Measurements from ENCODE around the gene PCTP. TPM values are rescaled to one million over a fixed set of nuclear protein-coding genes. Genes with fewer than 3 reads are reported as not detected.

PCTP gene
- total and polyA plus RNA-seq, 9 of the 15 experiments (the other 6 are each of a cell fraction or from before 2014, with no cell fraction given), result 10.9 to 62.3 (median 41.2) TPM

DNA sequence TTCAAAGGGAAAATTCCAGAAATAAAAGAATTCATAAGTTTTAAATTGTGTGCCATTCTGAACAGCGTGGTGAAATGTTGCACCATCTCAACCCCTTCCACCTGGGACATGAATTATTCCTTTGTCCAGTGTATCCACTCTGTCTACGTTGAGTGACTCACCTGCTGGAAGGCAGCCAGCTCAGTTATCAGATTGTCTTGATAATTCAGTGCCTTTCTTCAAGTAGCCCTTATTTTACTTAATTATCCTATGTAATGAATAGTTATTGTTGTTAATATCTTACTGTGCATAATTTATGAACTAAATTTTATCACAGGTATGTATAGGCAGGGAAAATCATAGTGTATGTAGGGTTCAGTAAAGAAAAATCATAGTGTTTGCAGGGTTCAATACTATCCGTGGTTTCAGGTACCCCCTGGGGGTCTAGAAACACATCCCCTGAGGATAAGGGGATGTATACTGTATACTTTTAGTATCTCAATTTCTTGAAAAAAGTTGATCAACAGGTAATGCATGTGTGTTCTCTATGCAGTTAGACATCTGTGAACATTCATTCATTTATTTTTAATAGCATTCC lies 7.7 kb upstream of the PCTP start (continued):
- TF ChIP-seq MGA (IDR thresholded peaks at IDR 0.05), result no peak
- TF ChIP-seq, protein P1, sequence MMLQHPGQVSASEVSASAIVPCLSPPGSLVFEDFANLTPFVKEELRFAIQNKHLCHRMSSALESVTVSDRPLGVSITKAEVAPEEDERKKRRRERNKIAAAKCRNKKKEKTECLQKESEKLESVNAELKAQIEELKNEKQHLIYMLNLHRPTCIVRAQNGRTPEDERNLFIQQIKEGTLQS (IDR thresholded peaks at IDR 0.05), result peak; percentile 88
- TF ChIP-seq, protein P1 (CRISPR knock-in tag; conservative IDR thresholded peaks at IDR 0.05), result no peak
- peak; percentile 85 for TF ChIP-seq SMARCE1 (IDR thresholded peaks at IDR 0.05)
- TF ChIP-seq ZNF408 (CRISPR knock-in tag; IDR thresholded peaks at IDR 0.05; ENCODE audit: low read depth), result no peak
- TF ChIP-seq, protein P2, sequence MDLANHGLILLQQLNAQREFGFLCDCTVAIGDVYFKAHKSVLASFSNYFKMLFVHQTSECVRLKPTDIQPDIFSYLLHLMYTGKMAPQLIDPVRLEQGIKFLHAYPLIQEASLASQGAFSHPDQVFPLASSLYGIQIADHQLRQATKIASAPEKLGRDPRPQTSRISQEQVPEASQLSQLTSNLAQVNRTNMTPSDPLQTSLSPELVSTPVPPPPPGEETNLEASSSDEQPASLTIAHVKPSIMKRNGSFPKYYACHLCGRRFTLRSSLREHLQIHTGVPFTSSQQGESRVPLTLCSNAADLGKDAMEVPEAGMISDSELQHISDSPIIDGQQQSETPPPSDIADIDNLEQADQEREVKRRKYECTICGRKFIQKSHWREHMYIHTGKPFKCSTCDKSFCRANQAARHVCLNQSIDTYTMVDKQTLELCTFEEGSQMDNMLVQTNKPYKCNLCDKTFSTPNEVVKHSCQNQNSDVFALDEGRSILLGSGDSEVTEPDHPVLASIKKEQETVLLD (IDR thresholded peaks at IDR 0.05), result no peak
- no peak for TF ChIP-seq ZNF124 (CRISPR knock-in tag; IDR thresholded peaks at IDR 0.05)
- TF ChIP-seq HIVEP1 (CRISPR knock-in tag; IDR thresholded peaks at IDR 0.05), result no peak
- TF ChIP-seq TFE3 (CRISPR knock-in tag; IDR thresholded peaks at IDR 0.05), result no peak
- no peak for TF ChIP-seq HMGN3 (IDR thresholded peaks at IDR 0.05; ENCODE audit: borderline replicate concordance, extremely low read depth, insufficient read length, low read depth, low read length)
- TF ChIP-seq SMARCA4 (IDR thresholded peaks at IDR 0.05), result peak; percentile 85
- no peak for TF ChIP-seq RBBP5 (IDR thresholded peaks at IDR 0.05; ENCODE audit: borderline replicate concordance, insufficient read depth, low read length, poor library complexity, severe bottlenecking)
- no peak for TF ChIP-seq HMG20B (CRISPR knock-in tag; IDR thresholded peaks at IDR 0.05)
